Uterus (tissue), 4 donors: ENCODE data around the gene PAGR1. TPM values are rescaled to one million over a fixed set of nuclear protein-coding genes. Genes with fewer than 3 reads are reported as not detected.
A peak's percentile ranks its signal among the peaks of the same experiment; 100 is the strongest.

Experiments used
- DNase-seq, 2 donors: peaks; one replicate each; pipeline ENCODE4 v3.0.0-alpha.2; 2019 to 2020
- H3K27ac ChIP-seq, 2 donors: fragments of 200-600 bp; sonication (generic); 1 replicate in 1 of 2; 2 replicates in 1 of 2; pipeline ENCODE4 v1.5.1; 2016 to 2018
- H3K27me3 ChIP-seq, 2 donors: fragments of 200-600 bp; sonication (generic); one replicate each; pipeline ENCODE4 v1.5.1; 2018 to 2019; ENCODE audit warnings: control low read depth in 1 of 2
- H3K36me3 ChIP-seq, 2 donors: fragments of 200-600 bp; sonication (generic); one replicate each; pipeline ENCODE4 v1.5.1; 2019; ENCODE audit warnings: control low read depth in 1 of 2
- H3K4me1 ChIP-seq, 2 donors: fragments of 200-600 bp; sonication (generic); one replicate each; pipeline ENCODE4 v1.5.1; 2018 to 2019; ENCODE audit warnings: control low read depth in 1 of 2
- H3K4me3 ChIP-seq, 2 donors: fragments of 200-600 bp; sonication (generic); 1 replicate in 1 of 2; 2 replicates in 1 of 2; pipeline ENCODE4 v1.5.1; 2018 to 2019; ENCODE audit warnings: mild to moderate bottlenecking in 1 of 2
- H3K9me3 ChIP-seq, 2 donors: fragments of 200-600 bp; sonication (generic); one replicate each; pipeline ENCODE4 v1.5.1; 2019; ENCODE audit warnings: control low read depth in 1 of 2
- CTCF ChIP-seq, 4 experiments: fragments of 200-600 bp in 2 of 4; fragments of 450-650 bp in 2 of 4; sonication (generic) in 2 of 4; IDR thresholded peaks; one replicate each; pipeline ENCODE4 v1.5.1; 2016 to 2019; ENCODE audit warnings: antibody characterized with exemption in 4 of 4, mild to moderate bottlenecking in 2 of 4, moderate library complexity in 1 of 4
- POLR2A ChIP-seq, 2 donors: fragments of 450-650 bp; IDR thresholded peaks; one replicate each; pipeline ENCODE4 v1.6.1; 2016; ENCODE audit warnings: antibody characterized with exemption in 2 of 2, mild to moderate bottlenecking in 1 of 2, moderate library complexity in 1 of 2
- intact Hi-C: fragments of 100-400 bp; cut with DNase I; formaldehyde crosslinking; loops from one replicate; pipeline ENCODE4 v1.15.1; 2023; ENCODE audit warnings: low total_unique reads
- total RNA-seq, 4 donors: library from RNA; depleted of rRNA in 3 of 4; stranded (reverse); fragments of >200 nt in 3 of 4; gene quantifications; one replicate each; pipeline versions ENCODE4 v1.1.0 to v1.2.4, GENCODE V29; 2014 to 2023
- donor health status: DM: yes; HTN: yes; CAD: no.

PAGR1 gene
- total RNA-seq, 4 donors from 2014 or later, result 36.1 to 85.0 (median 46.9) TPM

GRCh38 chr16:29809850-29810698 lies 5.9 kb upstream of the PAGR1 start:
- no peaks in the 10 kb centered on the region for H3K9me3 ChIP-seq
- H3K4me1 ChIP-seq, result peaks cover 11 to 39% of the 10 kb centered on the region in 2 donors
- no peak overlapping the region for H3K4me3 ChIP-seq
- no peaks in the 10 kb centered on the region for H3K36me3 ChIP-seq
- DNase-seq, result peak; percentile 39 to 48
- peak overlapping the region; percentile 96 to 99 for H3K27ac ChIP-seq
- TF ChIP-seq CTCF (IDR thresholded peaks at IDR 0.05), result no peak
- no peak for TF ChIP-seq POLR2A (IDR thresholded peaks at IDR 0.05)
- no peaks in the 10 kb centered on the region for H3K27me3 ChIP-seq
- intact Hi-C loops, result no loop called here

- Histone ChIP-seq H3K9me3 (no peaks in the 10 kb centered on the region), H3K27ac (peak overlapping the region; percentile 96 to 99), H3K27me3 (no peaks in the 10 kb centered on the region), H3K36me3 (no peaks in the 10 kb centered on the region), H3K4me3 (peak overlapping the region in 1 of 2 donors; percentile 59), H3K4me1 (peaks cover 11 to 39% of the 10 kb centered on the region in 2 donors)
- TF ChIP-seq CTCF (IDR thresholded peaks at IDR 0.05) (no peak), POLR2A (IDR thresholded peaks at IDR 0.05) (no peak)
- intact Hi-C loops, result no loop called here
- DNase-seq, result no peak
Observed at GRCh38 chr16:29810699-29811169, 5.2 kb upstream of the PAGR1 start.

- peak; percentile 96 to 98 for DNase-seq
- Histone ChIP-seq H3K4me1 (peaks cover 11 to 39% of the 10 kb centered on the region in 2 donors), H3K27me3 (no peaks in the 10 kb centered on the region), H3K27ac (peak overlapping the region; percentile 96 to 99), H3K9me3 (no peaks in the 10 kb centered on the region), H3K4me3 (peak overlapping the region; percentile 59 to 66), H3K36me3 (no peaks in the 10 kb centered on the region)
- TF ChIP-seq CTCF (IDR thresholded peaks at IDR 0.05), result no peak
- TF ChIP-seq POLR2A (IDR thresholded peaks at IDR 0.05), result peak; percentile 34 to 39
- intact Hi-C loops, result no loop called here
Observed at GRCh38 chr16:29811170-29811895, 4.6 kb upstream of the PAGR1 start.

GRCh38 chr16:29811896-29812665 lies 3.9 kb upstream of the PAGR1 start, which contains the start of gene PRRT2:
PRRT2 (plus strand) TSS chr16:29812193; CDS start chr16:29813055, 862 bp downstream.
- Histone ChIP-seq H3K9me3 (no peaks in the 10 kb centered on the region), H3K27me3 (no peaks in the 10 kb centered on the region), H3K4me3 (peak within 1 kb of the TSS; percentile 59 to 66), H3K36me3 (no peaks in the 10 kb centered on the region), H3K4me1 (peaks cover 11 to 39% of the 10 kb centered on the region in 2 donors), H3K27ac (peak within 1 kb of the TSS; percentile 96 to 99)
- intact Hi-C loops, result no loop called here
- peak; percentile 80 to 83 for DNase-seq
- TF ChIP-seq CTCF (IDR thresholded peaks at IDR 0.05) (no peak), POLR2A (IDR thresholded peaks at IDR 0.05) (peak in 1 of 2 donors; percentile 34)
